Astrocyte of the cerebellum (primary cell): ENCODE measurements around the gene GAL.

ENCODE experiments used
- DNase-seq: peaks from one replicate; pipeline ENCODE4 v3.0.0-alpha.2; 2011; ENCODE audit warnings: low read depth
- H3K4me3 ChIP-seq: 2 replicates; pipeline ENCODE4 v1.5.1; 2011; ENCODE audit warnings: mild to moderate bottlenecking, low read depth, low read length, moderate library complexity
- CTCF ChIP-seq: IDR thresholded peaks from 2 replicates; pipeline ENCODE4 v1.5.1; 2012; ENCODE audit warnings: low read length, low read depth, moderate library complexity, mild to moderate bottlenecking; ENCODE audit errors: missing control alignments
- in situ Hi-C: cut with HindIII; loops from 2 replicates; pipeline ENCODE4 v1.10.0; 2017; ENCODE audit warnings: low sequenced_read_pairs

Gene GAL

GRCh38 chr11:68673306-68673945 lies 10.9 kb upstream of the GAL start:
- H3K4me3 ChIP-seq: no peak overlapping the region
- no peak for TF ChIP-seq CTCF
- DNase-seq: peak; percentile 71
- in situ Hi-C loops: no loop called here

GRCh38 chr11:68673991-68674390 lies 10.4 kb upstream of the GAL start:
- in situ Hi-C loops: no loop called here
- no peak for TF ChIP-seq CTCF
- no peak overlapping the region for H3K4me3 ChIP-seq
- DNase-seq: no peak

- no peak overlapping the region for H3K4me3 ChIP-seq
- in situ Hi-C loops: no loop called here
- no peak for DNase-seq
- TF ChIP-seq CTCF: no peak
Measured at GRCh38 chr11:68674461-68674860, 9.9 kb upstream of the GAL start.

GRCh38 chr11:68677432-68677831 lies 6.9 kb upstream of the GAL start:
- H3K4me3 ChIP-seq: no peak overlapping the region
- no peak for TF ChIP-seq CTCF
- DNase-seq: peak; percentile 36
- in situ Hi-C loops: no loop called here

- TF ChIP-seq CTCF: no peak
- H3K4me3 ChIP-seq: no peak overlapping the region
- in situ Hi-C loops: no loop called here
- no peak for DNase-seq
Measured at GRCh38 chr11:68678031-68678441, 6.3 kb upstream of the GAL start.

- no peak for DNase-seq
- in situ Hi-C loops: no loop called here
- H3K4me3 ChIP-seq: no peak overlapping the region
- no peak for TF ChIP-seq CTCF
Measured at GRCh38 chr11:68680541-68681231, 3.7 kb upstream of the GAL start.
